ENCODE measurements around the gene PDE4D. TPM values are rescaled to one million over a fixed set of nuclear protein-coding genes. Genes with fewer than 3 reads are reported as not detected.

The PDE4D gene
- total and polyA plus RNA-seq, 2 donors (not counting 3 experiments of a cell fraction or from before 2014, with no cell fraction given): 34.5 to 51.2 TPM

DNA sequence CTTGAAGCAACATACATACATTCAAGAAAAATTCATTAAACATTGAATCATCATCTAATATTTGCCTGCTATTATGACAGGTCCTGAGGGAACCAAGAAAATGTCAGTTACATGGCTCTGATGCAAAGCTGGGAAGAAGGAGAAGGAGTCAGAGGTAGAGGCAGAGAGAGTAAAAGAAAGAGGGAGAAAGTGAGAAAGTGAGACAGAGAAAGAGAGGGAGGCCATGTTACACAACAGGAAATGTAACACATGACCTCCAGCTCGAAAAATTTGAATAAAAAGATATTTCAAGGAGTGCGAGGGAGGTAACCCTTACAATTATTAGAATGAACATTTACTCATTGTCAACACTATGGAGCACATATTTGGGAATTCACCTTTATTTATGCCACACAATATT lies 189.7 kb downstream of the PDE4D start:
- H3K4me1 ChIP-seq (ENCODE audit: control insufficient read depth, extremely low read depth, insufficient read depth, low read length): no peaks in the 10 kb centered on the region
- dilution Hi-C loops (cut with MboI; ENCODE audit: extremely low pct_ligation_motif_present, low sequenced_read_pairs): no loop called here
- no peaks in the 10 kb centered on the region for H3K36me3 ChIP-seq (ENCODE audit: control insufficient read depth in 2 of 2, extremely low read depth in 1 of 2, insufficient read depth in 2 of 2, low read length in 2 of 2)
- H3K9ac ChIP-seq (replicated peaks; ENCODE audit: extremely low read depth, insufficient read depth, low read length): no peak overlapping the region
- no peaks in the 10 kb centered on the region for H3K9me3 ChIP-seq (replicated peaks; ENCODE audit: control insufficient read depth, insufficient read depth, low read length)
- H3K79me2 ChIP-seq (ENCODE audit: control insufficient read depth, insufficient read depth, low read length): no peaks in the 10 kb centered on the region
- no peak for TF ChIP-seq GATA2 (IDR thresholded peaks at IDR 0.05; ENCODE audit: insufficient read depth, insufficient read length, low read depth, low read length)
- TF ChIP-seq JUN (IDR thresholded peaks at IDR 0.05; ENCODE audit: borderline replicate concordance, insufficient read depth, insufficient read length, low read depth): no peak
- TF ChIP-seq EZH2 (IDR thresholded peaks at IDR 0.05; ENCODE audit: borderline replicate concordance, low read depth, low read length, severe bottlenecking): no peak
- TF ChIP-seq MYC (IDR thresholded peaks at IDR 0.05; ENCODE audit: low read depth, low read length): no peak
- no peak for TF ChIP-seq POLR2A (IDR thresholded peaks at IDR 0.05; ENCODE audit: low read depth, low read length)
- no peak for TF ChIP-seq POLR2AphosphoS5 (IDR thresholded peaks at IDR 0.05; ENCODE audit: insufficient read depth, low read depth, low read length)
- no peak for TF ChIP-seq FOS (IDR thresholded peaks at IDR 0.05; ENCODE audit: borderline replicate concordance, insufficient read depth, low read length)
- TF ChIP-seq, protein P1, sequence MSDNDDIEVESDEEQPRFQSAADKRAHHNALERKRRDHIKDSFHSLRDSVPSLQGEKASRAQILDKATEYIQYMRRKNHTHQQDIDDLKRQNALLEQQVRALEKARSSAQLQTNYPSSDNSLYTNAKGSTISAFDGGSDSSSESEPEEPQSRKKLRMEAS (IDR thresholded peaks at IDR 0.05; ENCODE audit: insufficient read depth, insufficient read length): no peak
- TF ChIP-seq, protein P2, sequence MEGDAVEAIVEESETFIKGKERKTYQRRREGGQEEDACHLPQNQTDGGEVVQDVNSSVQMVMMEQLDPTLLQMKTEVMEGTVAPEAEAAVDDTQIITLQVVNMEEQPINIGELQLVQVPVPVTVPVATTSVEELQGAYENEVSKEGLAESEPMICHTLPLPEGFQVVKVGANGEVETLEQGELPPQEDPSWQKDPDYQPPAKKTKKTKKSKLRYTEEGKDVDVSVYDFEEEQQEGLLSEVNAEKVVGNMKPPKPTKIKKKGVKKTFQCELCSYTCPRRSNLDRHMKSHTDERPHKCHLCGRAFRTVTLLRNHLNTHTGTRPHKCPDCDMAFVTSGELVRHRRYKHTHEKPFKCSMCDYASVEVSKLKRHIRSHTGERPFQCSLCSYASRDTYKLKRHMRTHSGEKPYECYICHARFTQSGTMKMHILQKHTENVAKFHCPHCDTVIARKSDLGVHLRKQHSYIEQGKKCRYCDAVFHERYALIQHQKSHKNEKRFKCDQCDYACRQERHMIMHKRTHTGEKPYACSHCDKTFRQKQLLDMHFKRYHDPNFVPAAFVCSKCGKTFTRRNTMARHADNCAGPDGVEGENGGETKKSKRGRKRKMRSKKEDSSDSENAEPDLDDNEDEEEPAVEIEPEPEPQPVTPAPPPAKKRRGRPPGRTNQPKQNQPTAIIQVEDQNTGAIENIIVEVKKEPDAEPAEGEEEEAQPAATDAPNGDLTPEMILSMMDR (IDR thresholded peaks at IDR 0.05; ENCODE audit: extremely low read depth in 1 of 2, insufficient read depth in 1 of 2, low read depth in 1 of 2, low read length in 2 of 2): no peak
- no peak overlapping the region for H2AFZ ChIP-seq (ENCODE audit: low read depth, low read length)
- BruUV-seq (replicated peaks): no TSS peak
- no peak overlapping the region for H3K4me2 ChIP-seq (ENCODE audit: insufficient read depth, low read length)
- no peak overlapping the region for H3K4me3 ChIP-seq (replicated peaks in 1 of 3; ENCODE audit: insufficient read depth in 1 of 3, low read depth in 1 of 3, low read length in 3 of 3)
- H4K20me1 ChIP-seq (replicated peaks; ENCODE audit: control insufficient read depth, extremely low read depth, insufficient read depth, low read length): no peaks in the 10 kb centered on the region
- H3K27ac ChIP-seq (ENCODE audit: insufficient read depth, low read depth, low read length): no peak overlapping the region
- DNase-seq (ENCODE audit: low read depth, low spot score): no peak
- H3K27me3 ChIP-seq (ENCODE audit: control insufficient read depth in 2 of 2, insufficient read depth in 2 of 2, low read length in 2 of 2): no peaks in the 10 kb centered on the region
- ChIA-PET POLR2A (no interaction called here), CTCF (no interaction called here)
- no peak for FAIRE-seq
- no peaks in the 10 kb centered on the region for H3K9me1 ChIP-seq (replicated peaks; ENCODE audit: control insufficient read depth, extremely low read depth, insufficient read depth, low read length)
- intact Hi-C loops (cut with micrococcal nuclease): no loop called here

Data from endothelial cell of umbilical vein (primary cell).